G401 (cell line): Measurements from ENCODE around the gene TEX47. TPM values are rescaled to one million over a fixed set of nuclear protein-coding genes. Genes with fewer than 3 reads are reported as not detected.

Experiments
- DNase-seq: peaks from one replicate; pipeline ENCODE4 v3.0.0-alpha.2; 2015; ENCODE audit warnings: low spot score
- in situ Hi-C: cut with HindIII; loops from 2 replicates; pipeline ENCODE4 v1.10.0; 2016; ENCODE audit warnings: low sequenced_read_pairs, mixed read lengths
- total RNA-seq: library from RNA; depleted of rRNA; stranded (reverse); fragments of >200 nt; shearing (Covaris generic); gene quantifications from 2 replicates; pipeline ENCODE4 v1.2.3, GENCODE V29; 2014; rRNA removed

The TEX47 gene
- total RNA-seq = not detected in 2 replicates

GRCh38 chr7:88795553-88795952 is at the start of gene TEX47:
Gene TEX47 (minus strand): TSS chr7:88795737. CDS start chr7:88794942, 795 bp downstream.
- peak; percentile 14 for DNase-seq
- in situ Hi-C loops = no loop called here

DNA sequence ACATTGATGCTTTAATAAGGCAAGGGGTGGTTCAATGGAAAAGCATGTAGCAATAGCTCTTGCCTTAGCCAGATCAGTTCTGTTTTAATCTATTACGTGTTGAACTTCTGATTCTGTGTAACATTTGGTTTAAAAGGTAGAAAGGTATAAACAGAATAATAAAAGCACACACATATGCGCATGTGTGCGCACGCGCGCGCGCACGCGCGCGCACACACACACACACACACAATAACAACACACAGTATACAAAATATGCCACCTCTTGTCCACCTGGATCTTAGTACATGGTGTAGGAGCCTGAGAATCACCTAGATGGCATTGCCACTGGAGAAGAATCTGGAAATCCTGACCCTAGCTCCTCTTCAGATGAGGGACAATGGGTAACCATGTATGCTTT is 49.6 kb upstream of the TEX47 start:
- in situ Hi-C loops = no loop called here
- DNase-seq = no peak

DNA sequence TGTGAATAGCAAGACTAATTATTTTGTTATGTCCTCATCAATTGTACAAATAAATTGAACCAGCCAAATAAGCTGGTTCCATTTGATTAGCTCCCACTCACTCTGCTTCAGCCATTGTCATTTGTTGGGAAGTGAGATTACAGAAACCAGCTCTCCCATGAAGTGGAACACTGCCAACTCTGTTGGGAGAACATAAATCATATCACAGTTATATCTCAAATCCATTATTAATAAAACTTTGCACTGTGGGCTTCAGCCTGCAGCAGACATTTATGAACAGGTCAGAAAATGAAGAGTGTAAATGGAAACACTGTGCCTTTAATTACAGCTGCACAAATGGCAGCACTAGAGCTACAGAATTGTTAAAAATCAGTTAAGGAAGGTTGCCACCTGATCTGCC is 46.7 kb upstream of the TEX47 start:
- in situ Hi-C loops = no loop called here
- DNase-seq = no peak

DNA sequence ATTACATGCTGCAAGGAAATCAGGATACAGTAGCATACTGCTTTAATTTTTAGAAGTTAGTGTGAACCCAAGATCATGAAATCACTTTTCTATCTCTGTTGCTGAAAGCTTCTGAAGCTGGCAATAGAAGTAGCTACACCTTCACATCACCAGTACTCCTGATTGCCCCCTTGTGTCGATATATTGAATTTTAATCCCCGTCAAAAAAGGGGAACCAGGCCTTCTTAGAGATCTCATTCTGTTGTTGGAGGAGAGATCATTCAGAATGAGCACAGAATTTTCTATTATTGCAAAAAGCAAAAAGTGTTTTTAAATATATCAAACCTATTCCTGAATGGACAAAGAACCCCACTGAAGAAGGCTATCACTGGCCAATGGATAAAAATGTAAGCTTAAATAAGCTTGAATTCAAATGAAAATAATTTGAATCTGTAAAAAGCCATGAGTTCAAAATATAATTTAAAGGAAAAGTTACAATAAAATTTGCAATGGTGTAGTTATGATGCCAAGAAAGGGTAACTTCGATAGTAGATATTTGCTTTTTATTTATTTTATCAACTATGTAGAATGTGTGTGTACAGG is 39.7 kb upstream of the TEX47 start:
- in situ Hi-C loops = no loop called here
- peak; percentile 38 for DNase-seq

DNA sequence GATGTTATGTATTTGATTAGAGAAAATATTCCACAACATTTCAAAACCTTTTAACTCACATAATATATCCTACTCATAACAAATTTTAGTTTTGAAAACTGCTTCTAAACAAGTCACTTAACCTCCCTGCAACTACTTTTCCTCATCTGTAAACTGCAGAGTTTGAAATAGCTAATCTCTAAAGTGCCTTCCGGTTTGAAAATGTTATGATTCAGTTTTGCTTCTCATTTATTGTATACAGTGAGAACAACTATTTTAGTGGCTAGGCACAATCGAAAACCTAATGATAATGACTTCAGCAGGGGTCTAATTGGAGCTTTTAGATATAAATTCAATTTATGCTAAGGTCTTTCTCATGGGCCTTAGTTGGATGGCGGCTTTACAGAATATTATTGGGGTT is 30.7 kb upstream of the TEX47 start:
- in situ Hi-C loops = no loop called here

DNA sequence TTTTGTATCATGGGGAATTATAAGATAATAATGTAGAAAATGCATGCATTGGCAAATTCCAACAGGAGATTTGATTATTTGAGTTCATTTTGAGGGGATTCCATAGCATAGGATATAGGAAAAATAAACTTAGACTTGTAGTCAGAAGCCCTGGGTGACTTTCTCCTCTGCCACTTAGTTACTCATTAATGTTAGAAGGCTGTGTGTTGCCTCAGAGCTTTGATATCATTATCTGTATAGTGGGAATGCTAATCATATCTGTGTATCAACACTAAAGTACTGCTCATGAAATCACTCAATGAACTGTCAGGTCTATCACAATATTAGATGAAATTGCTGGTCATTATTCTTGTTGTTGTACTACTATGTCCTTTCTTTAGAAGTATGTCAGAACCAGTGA is 23.0 kb upstream of the TEX47 start:
- in situ Hi-C loops = no loop called here
- no peak for DNase-seq

More for the DNA sequence above, 30.7 kb upstream of the TEX47 start:
- no peak for DNase-seq

- DNase-seq = no peak
- in situ Hi-C loops = no loop called here
Measured at GRCh38 chr7:88806280-88807037, 10.9 kb upstream of the TEX47 start.

- in situ Hi-C loops = no loop called here
- DNase-seq = no peak
Measured at GRCh38 chr7:88801046-88801445, 5.5 kb upstream of the TEX47 start.

DNA sequence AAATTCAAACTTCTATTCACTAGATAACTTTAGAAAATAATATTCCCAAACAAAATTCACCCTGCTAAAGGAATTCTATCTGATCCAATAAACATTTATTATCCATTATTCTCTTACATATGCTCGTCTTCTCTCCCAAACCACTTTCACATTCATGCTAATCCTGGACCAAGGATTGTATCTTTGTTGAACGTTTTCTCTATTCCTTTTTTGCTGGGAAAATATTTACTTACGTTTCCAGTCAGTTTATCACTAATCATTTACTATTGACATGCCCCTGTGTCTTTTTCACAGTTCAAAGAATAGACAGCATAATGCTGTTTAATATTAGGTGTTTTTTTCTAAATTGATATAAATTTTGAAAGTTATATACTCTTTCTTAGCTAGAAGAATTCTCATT is 3.2 kb downstream of the TEX47 start:
- no peak for DNase-seq
- in situ Hi-C loops = no loop called here

GRCh38 chr7:88791891-88792290 is 3.6 kb downstream of the TEX47 start:
- in situ Hi-C loops = no loop called here
- DNase-seq = no peak

GRCh38 chr7:88789480-88790064 is 6.0 kb downstream of the TEX47 start:
- in situ Hi-C loops = no loop called here
- peak; percentile 40 for DNase-seq

DNA sequence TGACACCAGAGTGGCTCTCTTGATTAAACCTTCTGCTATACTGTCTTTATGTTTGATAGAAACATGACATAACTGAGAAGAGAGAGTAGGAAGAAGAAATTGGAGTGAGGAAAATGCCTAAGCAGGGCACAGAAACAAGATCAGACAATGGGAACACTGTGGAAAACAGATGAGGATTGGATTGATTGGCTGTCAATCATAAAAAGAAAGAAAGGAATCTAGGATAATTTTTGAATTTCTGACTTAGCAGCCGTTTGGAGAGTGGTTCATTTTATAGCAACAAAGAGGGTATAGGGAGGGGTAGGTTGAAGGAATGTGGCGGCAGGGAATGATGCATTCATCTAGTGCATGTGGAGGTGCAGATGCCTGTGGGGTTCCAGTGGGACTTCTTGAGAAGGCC is 7.8 kb downstream of the TEX47 start:
- no peak for DNase-seq
- in situ Hi-C loops = no loop called here

GRCh38 chr7:88775838-88776237 is 19.7 kb downstream of the TEX47 start:
- DNase-seq = no peak
- in situ Hi-C loops = no loop called here

- in situ Hi-C loops = no loop called here
Measured at GRCh38 chr7:88772776-88773175, 22.8 kb downstream of the TEX47 start.

GRCh38 chr7:88771417-88771816 is 24.1 kb downstream of the TEX47 start:
- no peak for DNase-seq
- in situ Hi-C loops = no loop called here

More at GRCh38 chr7:88772776-88773175, 22.8 kb downstream of the TEX47 start:
- no peak for DNase-seq

- in situ Hi-C loops = no loop called here
- DNase-seq = no peak
Measured at GRCh38 chr7:88761779-88762178, 33.8 kb downstream of the TEX47 start.

DNA sequence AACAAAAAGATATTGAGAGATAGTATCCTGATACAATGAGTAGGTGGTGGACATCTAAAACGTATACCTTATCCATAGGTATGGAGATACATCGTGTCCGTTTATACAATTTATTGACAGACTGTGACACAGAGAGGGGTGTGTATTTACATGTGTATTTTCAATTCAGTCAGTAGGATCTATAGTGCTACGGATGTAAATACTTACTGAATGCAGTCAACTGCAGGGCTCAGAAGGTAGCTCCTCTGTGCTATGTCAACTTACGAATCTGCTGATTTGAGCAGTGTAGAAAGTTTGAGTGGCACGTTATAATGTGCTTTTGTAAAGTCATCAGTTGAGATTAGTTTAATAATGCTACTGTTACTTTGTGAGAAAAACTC is 35.4 kb downstream of the TEX47 start:
- in situ Hi-C loops = no loop called here
- DNase-seq = no peak

DNA sequence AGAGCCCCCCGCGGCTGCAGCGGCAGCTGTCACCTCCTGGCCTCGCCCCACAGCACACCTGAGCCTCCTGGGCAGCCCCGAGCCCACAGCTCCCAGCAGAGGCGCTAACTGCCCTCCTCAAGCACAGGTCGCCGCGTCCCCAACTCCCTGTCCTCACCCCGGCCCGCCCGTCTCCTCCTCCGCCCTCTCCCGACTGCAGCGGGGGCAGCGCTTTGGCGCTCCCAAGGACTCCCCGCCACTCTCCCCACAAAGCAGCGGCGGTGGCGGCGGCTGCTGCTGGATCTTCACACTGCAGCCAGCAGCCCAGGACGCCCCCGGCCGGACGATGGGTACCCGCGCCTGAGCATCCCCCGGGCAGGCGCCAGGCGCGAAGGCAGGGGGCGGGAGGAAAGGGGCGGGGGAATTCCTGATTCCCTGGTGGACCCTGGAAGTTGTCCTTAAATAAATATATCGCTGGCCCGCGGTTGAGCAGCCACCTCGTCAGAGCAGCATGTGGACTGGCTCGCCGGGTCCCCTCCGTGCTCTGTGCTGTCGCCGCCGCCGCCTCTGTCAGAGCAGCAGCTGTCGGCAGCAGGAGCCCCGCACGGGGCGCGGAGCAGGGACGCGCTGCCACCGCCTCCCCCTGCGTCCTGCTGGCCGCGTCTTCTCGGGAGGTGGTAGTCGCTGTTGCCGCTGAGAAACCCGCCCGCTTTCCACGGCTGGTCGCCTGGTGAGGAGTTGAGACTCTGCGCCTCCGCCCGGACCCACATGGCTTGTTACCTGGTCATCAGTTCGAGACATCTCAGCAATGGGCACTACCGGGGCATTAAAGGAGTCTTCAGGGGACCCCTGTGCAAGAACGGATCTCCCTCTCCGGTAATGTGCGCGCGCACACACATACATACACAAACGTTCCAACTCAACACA is 36.1 kb downstream of the TEX47 start, which contains the start of gene ZNF804B:
TSS of gene ZNF804B (plus strand) at position 471 of the 906 bp plus-strand sequence. CDS start at position 748, 277 bp downstream.
- DNase-seq = no peak
- in situ Hi-C loops = no loop called here

GRCh38 chr7:88758381-88759229 is 36.9 kb downstream of the TEX47 start:
- in situ Hi-C loops = no loop called here
- DNase-seq = peak; percentile 37
